Psoas muscle (tissue), 8 donors: ENCODE measurements around the gene RAVER2. TPM values are rescaled to one million over a fixed set of nuclear protein-coding genes. Genes with fewer than 3 reads are reported as not detected.

Experiments used
- ATAC-seq, 4 donors: fragments of 200-7000 bp; cut with Tn5 transposase; one replicate each; pipeline ENCODE4 v1.9.1; 2020; ENCODE audit warnings: moderate library complexity in 3 of 4, mild to moderate bottlenecking in 2 of 4
- DNase-seq, 2 donors: peaks; one replicate each; pipeline ENCODE4 v3.0.0-alpha.2; 2020
- H3K27ac ChIP-seq: fragments of 200-600 bp; one replicate; pipeline ENCODE4 v1.8.0; 2022
- H3K27me3 ChIP-seq, 3 donors: fragments of 200-600 bp in 1 of 3; one replicate each; pipeline versions ENCODE4 v1.6.1 to v1.8.0; 2013 to 2022; ENCODE audit warnings: low read length in 2 of 3, mild to moderate bottlenecking in 2 of 3, moderate library complexity in 1 of 3; ENCODE audit not compliant: insufficient read depth in 3 of 3
- H3K36me3 ChIP-seq, 2 donors: fragments of 200-600 bp in 1 of 2; one replicate each; pipeline versions ENCODE4 v1.6.1 to v1.8.0; 2013 to 2022; ENCODE audit warnings: low read depth in 1 of 2, mild to moderate bottlenecking in 1 of 2, moderate library complexity in 1 of 2; ENCODE audit not compliant: insufficient read depth in 1 of 2
- H3K4me1 ChIP-seq: fragments of 200-600 bp; one replicate; pipeline ENCODE4 v1.8.0; 2022
- H3K4me3 ChIP-seq: fragments of 200-600 bp; one replicate; pipeline ENCODE4 v1.8.0; 2022; ENCODE audit warnings: mild to moderate bottlenecking
- H3K9me3 ChIP-seq: fragments of 200-600 bp; one replicate; pipeline ENCODE4 v1.8.0; 2022
- CTCF ChIP-seq: fragments of 200-600 bp; IDR thresholded peaks from one replicate; pipeline ENCODE4 v1.8.0; 2022; ENCODE audit warnings: antibody characterized with exemption
- WGBS, 3 donors: extraction: QIAGEN DNeasy Blood & Tissue Kit; methylation state at CpG; one replicate each; pipeline versions ENCODE4 v1.1.6 to v1.1.7; 2013; 5-methylcytosine and 5-hydroxymethylcytosine counted together
- intact Hi-C, 2 donors: fragments of 100-400 bp; cut with DNase I; formaldehyde crosslinking; loops; one replicate each; pipeline versions ENCODE4 v1.11.0 to v1.14.2; 2022
- polyA plus RNA-seq, 3 donors: library from polyadenylated mRNA; stranded (reverse); fragments of 200-250 nt; gene quantifications; one replicate each; pipeline ENCODE4 v1.2.3, GENCODE V29; 2013
- total RNA-seq, 4 donors: library from RNA; stranded (reverse); fragmentation: NEBNext Ultra II Directional in 2 of 4; extraction: Animal tissue kit (Norgen Biotek cat#: 25700) in 2 of 4; gene quantifications; one replicate each; pipeline versions ENCODE4 v1.2.1 to v1.2.4, GENCODE V29; 2021 to 2023
- donor health status: healthy with polysubstance abuse.
- donor health status: DM: no; HTN: no; CAD: no; lungs with moderate emphysema.
- donor health status: Bipolar disorder and iron deficiency.
- donor health status: healthy.
- donor health status: DM: yes; HTN: yes; CAD: no.
- donor health status: DM: no; HTN: no; CAD: no.
- donor health status: DM: no; HTN: no; CAD: no.
- donor health status: DM: yes; HTN: yes; CAD: no.

Gene RAVER2
- total and polyA plus RNA-seq, 7 donors: 1.5 to 12.3 (median 9.0) TPM

- Histone ChIP-seq H3K27me3 (no peaks in the 10 kb centered on the region), H3K4me1 (peaks cover 34% of the 10 kb centered on the region), H3K27ac (peak overlapping the region; percentile 83), H3K9me3 (no peaks in the 10 kb centered on the region), H3K4me3 (peak overlapping the region; percentile 94), H3K36me3 (no peaks in the 10 kb centered on the region)
- TF ChIP-seq CTCF: no peak
- intact Hi-C loops: loop anchor here (2.0 to 5.0 kb wide), 2 partner anchors 76 to 79 kb away; no protein-coding TSS in a partner anchor
- WGBS, 3 donors: 43 to 49% (median 45%) methylated on average over 8 of the region's 8 CpGs
- peak; percentile 48 to 86 (median 78) for ATAC-seq
- DNase-seq: no peak
Measured at GRCh38 chr1:64745986-64746940, 1.4 kb downstream of the RAVER2 start.

GRCh38 chr1:64748222-64748621 is 3.3 kb downstream of the RAVER2 start:
- peak overlapping the region; percentile 5 for H3K4me3 ChIP-seq
- no peaks in the 10 kb centered on the region for H3K9me3 ChIP-seq
- DNase-seq (no peak), ATAC-seq (no peak)
- 51 to 83% (median 52%) methylated on average over 3 of the region's 3 CpGs for WGBS, 3 donors
- no peaks in the 10 kb centered on the region for H3K36me3 ChIP-seq
- H3K27ac ChIP-seq: peak overlapping the region; percentile 19
- H3K27me3 ChIP-seq: no peaks in the 10 kb centered on the region
- intact Hi-C loops: loop anchor here in 1 of 2 donors (5.0 kb wide), 1 partner anchor 74 kb away; no protein-coding TSS in a partner anchor
- TF ChIP-seq CTCF: no peak
- peaks cover 35% of the 10 kb centered on the region for H3K4me1 ChIP-seq

GRCh38 chr1:64748706-64749105 is 3.8 kb downstream of the RAVER2 start:
- ATAC-seq: no peak
- intact Hi-C loops: loop anchor here in 1 of 2 donors (5.0 kb wide), 1 partner anchor 74 kb away; no protein-coding TSS in a partner anchor
- no peaks in the 10 kb centered on the region for H3K36me3 ChIP-seq
- no peaks in the 10 kb centered on the region for H3K9me3 ChIP-seq
- no peaks in the 10 kb centered on the region for H3K27me3 ChIP-seq
- no peak for DNase-seq
- no peak for TF ChIP-seq CTCF
- H3K4me1 ChIP-seq: peaks cover 35% of the 10 kb centered on the region
- no peak overlapping the region for H3K27ac ChIP-seq
- no peak overlapping the region for H3K4me3 ChIP-seq
- 50 to 74% (median 53%) methylated on average over 5 of the region's 5 CpGs for WGBS, 3 donors

GRCh38 chr1:64750092-64750491 is 5.2 kb downstream of the RAVER2 start:
- DNase-seq: no peak
- no peaks in the 10 kb centered on the region for H3K27me3 ChIP-seq
- 41 to 58% (median 56%) methylated on average over 1 of the region's 1 CpG for WGBS, 3 donors
- no peak overlapping the region for H3K27ac ChIP-seq
- intact Hi-C loops: no loop called here
- no peak for ATAC-seq
- H3K4me1 ChIP-seq: peaks cover 32% of the 10 kb centered on the region
- TF ChIP-seq CTCF: no peak
- no peaks in the 10 kb centered on the region for H3K36me3 ChIP-seq
- H3K4me3 ChIP-seq: no peak overlapping the region
- no peaks in the 10 kb centered on the region for H3K9me3 ChIP-seq
